Mesothelial cell of epicardium (in vitro differentiated cells): ENCODE measurements around the gene DAO. TPM values are rescaled to one million over a fixed set of nuclear protein-coding genes. Genes with fewer than 3 reads are reported as not detected.
"Not testable (repeated sequence)": the region's sequence is repeated elsewhere in the genome, so short reads cannot be mapped to it uniquely, and the experiment has no call there.

Source experiments
- DNase-seq, 2 experiments: peaks; one replicate each; pipeline ENCODE4 v3.0.0; 2021; ENCODE audit warnings: low spot score in 2 of 2; ENCODE audit not compliant: unreplicated experiment in 2 of 2
- H3K27ac Mint-ChIP-seq: 2 replicates; pipeline ENCODE4 v1.8.0; 2021; ENCODE audit warnings: mixed read lengths
- H3K27me3 Mint-ChIP-seq: 2 replicates; pipeline ENCODE4 v1.8.0; 2021; ENCODE audit warnings: low read depth, mixed read lengths
- H3K36me3 Mint-ChIP-seq: 2 replicates; pipeline ENCODE4 v1.8.0; 2021; ENCODE audit warnings: mixed read lengths
- H3K4me1 Mint-ChIP-seq: 2 replicates; pipeline ENCODE4 v1.8.0; 2021; ENCODE audit warnings: mixed read lengths
- H3K4me3 Mint-ChIP-seq: 2 replicates; pipeline ENCODE4 v1.8.0; 2021; ENCODE audit warnings: mild to moderate bottlenecking, moderate library complexity, mixed read lengths
- H3K9me3 Mint-ChIP-seq: 2 replicates; pipeline ENCODE4 v1.8.0; 2021; ENCODE audit warnings: mixed read lengths
- CTCF ChIP-seq: fragments of 200-600 bp; sonication (generic); IDR thresholded peaks from one replicate; pipeline ENCODE4 v1.5.0; 2021; ENCODE audit warnings: antibody characterized with exemption; ENCODE audit not compliant: unreplicated experiment
- total RNA-seq: library from RNA; stranded (reverse); gene quantifications from 3 replicates; pipeline ENCODE4 v1.2.1, GENCODE V29; 2021

DAO gene
- total RNA-seq, 1 donor from 2014 or later = not detected

DNA sequence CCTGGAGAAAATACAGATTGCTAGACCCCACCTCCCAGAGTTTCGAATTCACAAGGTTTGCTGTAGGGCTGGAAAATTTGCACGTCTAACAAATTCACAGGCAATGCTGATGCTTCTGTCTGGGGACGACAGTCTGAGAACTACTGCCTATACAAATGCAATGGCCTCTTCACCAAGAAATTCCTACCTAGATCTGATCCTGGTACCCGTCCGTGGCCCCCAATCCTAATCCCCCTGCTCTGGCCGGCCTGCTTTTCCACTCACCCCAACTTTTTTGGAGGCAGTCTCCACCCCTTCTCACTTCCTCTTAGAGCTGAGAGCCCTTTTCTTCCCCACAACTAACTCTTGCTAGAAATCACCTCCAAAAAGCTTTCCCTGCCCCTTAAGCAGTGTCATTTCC is 19.4 kb upstream of the DAO start:
- Mint-ChIP-seq H3K4me3 (no peak overlapping the region), H3K36me3 (no peaks in the 10 kb centered on the region), H3K9me3 (peaks cover 4% of the 10 kb centered on the region), H3K27me3 (peaks cover 2% of the 10 kb centered on the region), H3K4me1 (peaks cover 30% of the 10 kb centered on the region), H3K27ac (no peak overlapping the region)
- no peak for TF ChIP-seq CTCF
- no peak for DNase-seq

- H3K27me3 Mint-ChIP-seq = peaks cover 2% of the 10 kb centered on the region
- no peak for DNase-seq
- no peak overlapping the region for H3K4me3 Mint-ChIP-seq
- no peaks in the 10 kb centered on the region for H3K36me3 Mint-ChIP-seq
- peaks cover 14% of the 10 kb centered on the region for H3K4me1 Mint-ChIP-seq
- H3K9me3 Mint-ChIP-seq = peaks cover 4% of the 10 kb centered on the region
- TF ChIP-seq CTCF = no peak
- no peak overlapping the region for H3K27ac Mint-ChIP-seq
Observed at GRCh38 chr12:108861878-108862587, 17.9 kb upstream of the DAO start.

DNA sequence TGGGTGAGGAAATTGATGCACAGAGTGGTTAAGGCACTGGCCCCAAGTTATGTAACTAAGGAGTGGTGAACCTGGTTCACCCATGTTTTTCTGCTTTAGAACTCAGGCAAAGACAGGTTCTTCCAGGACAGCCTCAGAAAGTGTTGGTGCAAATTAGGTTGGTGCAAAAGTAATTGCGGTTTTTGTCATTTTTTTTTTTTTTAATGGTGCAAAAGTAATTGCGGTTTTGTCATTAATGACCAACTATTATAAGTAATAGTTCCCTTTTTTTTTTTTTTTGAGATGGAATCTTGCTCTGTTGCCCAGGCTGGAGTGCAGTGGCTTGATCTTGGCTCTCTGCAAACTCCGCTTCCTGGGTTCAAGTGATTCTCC is 17.3 kb upstream of the DAO start:
- TF ChIP-seq CTCF = no peak
- Mint-ChIP-seq H3K4me3 (no peak overlapping the region), H3K27ac (no peak overlapping the region), H3K27me3 (peaks cover 2% of the 10 kb centered on the region), H3K36me3 (no peaks in the 10 kb centered on the region), H3K4me1 (peaks cover 14% of the 10 kb centered on the region), H3K9me3 (peaks cover 4% of the 10 kb centered on the region)
- no peak for DNase-seq

DNA sequence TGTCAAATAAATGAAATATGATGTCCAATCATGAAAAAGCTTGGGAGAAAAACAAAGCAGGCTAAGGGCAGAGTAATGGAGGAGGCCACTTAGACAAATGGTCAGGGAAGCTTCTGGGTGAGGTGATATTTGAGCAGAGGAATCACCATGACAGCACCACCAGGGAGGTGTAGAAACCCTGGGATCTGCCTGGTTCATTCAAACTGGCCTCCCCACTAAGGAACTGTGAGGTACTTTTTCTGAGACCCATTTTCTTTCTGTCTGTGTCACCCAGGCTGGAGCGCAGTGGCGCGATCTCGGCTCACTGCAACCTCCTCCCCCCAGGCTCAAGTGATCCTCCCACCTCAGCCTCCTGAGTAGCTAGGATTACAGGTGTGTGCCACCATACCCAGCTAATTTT is 14.7 kb upstream of the DAO start:
- no peak for DNase-seq
- Mint-ChIP-seq H3K27ac (no peak overlapping the region), H3K36me3 (no peaks in the 10 kb centered on the region), H3K27me3 (no peaks in the 10 kb centered on the region), H3K4me3 (no peak overlapping the region), H3K9me3 (peaks cover 8% of the 10 kb centered on the region), H3K4me1 (no peaks in the 10 kb centered on the region)
- TF ChIP-seq CTCF = no peak

GRCh38 chr12:108866083-108866482 is 13.8 kb upstream of the DAO start:
- DNase-seq, H3K27ac Mint-ChIP-seq, H3K27me3 Mint-ChIP-seq, H3K4me1 Mint-ChIP-seq, H3K4me3 Mint-ChIP-seq, H3K9me3 Mint-ChIP-seq, H3K36me3 Mint-ChIP-seq: not testable (repeated sequence)

DNA sequence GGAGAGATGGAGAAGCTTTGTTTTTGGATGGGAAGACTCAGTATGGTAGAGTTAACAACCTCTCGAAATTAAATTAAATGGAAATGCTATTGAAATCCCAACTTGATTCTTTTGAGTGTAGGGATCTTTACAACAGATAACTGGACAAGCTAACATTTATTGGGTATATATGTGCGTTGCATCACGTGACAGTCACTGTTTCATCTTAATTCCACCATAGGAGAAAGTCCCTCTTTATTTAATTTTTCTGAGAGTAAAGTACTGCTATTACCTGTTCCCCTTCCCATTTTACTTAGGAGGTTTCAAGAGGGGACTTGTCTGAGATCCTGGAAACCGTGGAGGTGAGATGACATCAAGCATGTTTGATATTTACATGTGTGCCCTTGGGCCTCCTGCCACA is 11.1 kb upstream of the DAO start:
- H3K27me3 Mint-ChIP-seq = no peaks in the 10 kb centered on the region
- peaks cover 4% of the 10 kb centered on the region for H3K9me3 Mint-ChIP-seq
- H3K4me1 Mint-ChIP-seq = no peaks in the 10 kb centered on the region
- no peaks in the 10 kb centered on the region for H3K36me3 Mint-ChIP-seq
- no peak for TF ChIP-seq CTCF
- no peak overlapping the region for H3K4me3 Mint-ChIP-seq
- H3K27ac Mint-ChIP-seq = no peak overlapping the region
- DNase-seq = no peak
